ENCODE data around the gene IQGAP3.
A peak's percentile ranks its signal among the peaks of the same experiment; 100 is the strongest.

IQGAP3 gene

GRCh38 chr1:156583821-156584622 is 11.7 kb upstream of the IQGAP3 start:
- peak; percentile 76 to 79 for DNase-seq
- peak; percentile 86 to 89 for TF ChIP-seq CTCF (IDR thresholded peaks at IDR 0.05)
- Histone ChIP-seq H3K27me3 (peaks cover 0 to 2% of the 10 kb centered on the region in 2 donors), H3K27ac (no peak overlapping the region), H3K4me1 (no peaks in the 10 kb centered on the region), H3K4me3 (no peak overlapping the region), H3K9me3 (no peaks in the 10 kb centered on the region), H3K36me3 (no peaks in the 10 kb centered on the region)
- intact Hi-C loops (cut with DNase I; ENCODE audit: low total_unique reads): loop anchor here (5.0 kb wide), 1 partner anchor 73 kb away; no protein-coding TSS in a partner anchor

DNA sequence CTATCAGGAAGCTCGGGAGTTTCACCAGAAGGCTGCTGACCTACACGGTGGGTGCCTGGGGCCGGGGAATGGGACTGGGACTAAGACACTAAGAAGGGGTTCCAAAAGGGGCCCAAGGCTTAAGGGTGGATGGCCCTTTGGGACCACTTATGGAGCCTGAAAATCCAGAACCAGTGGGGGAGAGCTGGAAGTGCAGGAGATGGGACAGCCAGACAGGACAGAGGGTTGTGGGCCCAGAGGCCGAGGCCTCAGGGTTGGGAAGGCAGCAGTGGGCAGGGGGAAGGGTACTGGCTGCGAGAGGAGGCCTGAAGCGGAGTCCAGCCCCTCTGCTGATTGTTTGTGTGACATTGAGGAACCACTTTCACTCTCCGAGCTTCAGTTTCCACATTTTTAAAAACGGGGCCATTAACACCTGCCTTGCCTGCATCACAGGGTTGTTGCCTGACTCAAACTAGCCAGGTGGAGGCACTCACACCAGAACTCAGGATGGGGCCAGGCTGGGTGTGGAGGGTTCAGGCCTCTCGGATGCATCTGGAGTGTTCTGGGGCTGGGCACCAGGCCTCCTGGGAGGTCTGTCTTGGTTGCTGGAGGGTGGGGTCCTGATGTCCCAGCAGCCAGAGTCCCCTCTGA is 10.1 kb upstream of the IQGAP3 start:
- no peak for DNase-seq
- no peaks in the 10 kb centered on the region for H3K36me3 ChIP-seq
- H3K27me3 ChIP-seq: peaks cover 0 to 2% of the 10 kb centered on the region in 2 donors
- intact Hi-C loops (cut with DNase I; ENCODE audit: low total_unique reads): loop anchor here (5.0 kb wide), 1 partner anchor 75 kb away; no protein-coding TSS in a partner anchor
- no peaks in the 10 kb centered on the region for H3K4me1 ChIP-seq
- no peak for TF ChIP-seq CTCF (IDR thresholded peaks at IDR 0.05)
- no peak overlapping the region for H3K27ac ChIP-seq
- H3K4me3 ChIP-seq: no peak overlapping the region
- H3K9me3 ChIP-seq: no peaks in the 10 kb centered on the region

GRCh38 chr1:156581661-156582387 is 9.5 kb upstream of the IQGAP3 start:
- Histone ChIP-seq H3K9me3 (no peaks in the 10 kb centered on the region), H3K27me3 (peaks cover 0 to 2% of the 10 kb centered on the region in 2 donors), H3K27ac (no peak overlapping the region), H3K4me3 (no peak overlapping the region), H3K4me1 (no peaks in the 10 kb centered on the region), H3K36me3 (no peaks in the 10 kb centered on the region)
- intact Hi-C loops (cut with DNase I; ENCODE audit: low total_unique reads): loop anchor here (5.0 kb wide), 1 partner anchor 75 kb away; no protein-coding TSS in a partner anchor
- no peak for DNase-seq
- TF ChIP-seq CTCF (IDR thresholded peaks at IDR 0.05): no peak

- Histone ChIP-seq H3K9me3 (no peaks in the 10 kb centered on the region), H3K4me3 (no peak within 1 kb of the TSS), H3K36me3 (no peaks in the 10 kb centered on the region), H3K27me3 (no peaks in the 10 kb centered on the region), H3K4me1 (no peaks in the 10 kb centered on the region), H3K27ac (no peak within 1 kb of the TSS)
- no peak for TF ChIP-seq CTCF (IDR thresholded peaks at IDR 0.05)
- intact Hi-C loops (cut with DNase I; ENCODE audit: low total_unique reads): no loop called here
- DNase-seq: no peak
Measured at GRCh38 chr1:156579472-156579871, 7.1 kb upstream of the IQGAP3 start, which contains the start of gene TTC24. TSS of gene TTC24 (plus strand) at chr1:156579723. CDS start at chr1:156581365, 1,642 bp downstream.

- no peak overlapping the region for H3K4me3 ChIP-seq
- no peaks in the 10 kb centered on the region for H3K4me1 ChIP-seq
- H3K36me3 ChIP-seq: no peaks in the 10 kb centered on the region
- no peaks in the 10 kb centered on the region for H3K9me3 ChIP-seq
- no peak for TF ChIP-seq CTCF (IDR thresholded peaks at IDR 0.05)
- no peaks in the 10 kb centered on the region for H3K27me3 ChIP-seq
- DNase-seq: no peak
- no peak overlapping the region for H3K27ac ChIP-seq
- intact Hi-C loops (cut with DNase I; ENCODE audit: low total_unique reads): no loop called here
Measured at GRCh38 chr1:156578055-156578454, 5.7 kb upstream of the IQGAP3 start.
